Left lung (tissue), 10 donors: ENCODE data around the gene DNMT3A. TPM values are rescaled to one million over a fixed set of nuclear protein-coding genes. Genes with fewer than 3 reads are reported as not detected.

Experiments used
- ATAC-seq: fragments of 200-7000 bp; cut with Tn5 transposase; one replicate; pipeline ENCODE4 v1.9.1; 2020; ENCODE audit warnings: moderate library complexity
- DNase-seq, 4 donors: peaks; one replicate each; pipeline ENCODE4 v3.0.0-alpha.2; 2013 to 2020
- H3K27ac ChIP-seq, 2 donors: fragments of 200-600 bp; sonication (generic) in 1 of 2; one replicate each; pipeline versions ENCODE4 v1.5.0 to v1.8.0; 2020 to 2021
- H3K27me3 ChIP-seq, 2 donors: fragments of 200-600 bp; sonication (generic) in 1 of 2; one replicate each; pipeline versions ENCODE4 v1.5.0 to v1.8.0; 2020 to 2021
- H3K36me3 ChIP-seq, 2 donors: fragments of 200-600 bp; sonication (generic) in 1 of 2; one replicate each; pipeline versions ENCODE4 v1.5.0 to v1.8.0; 2020 to 2021
- H3K4me1 ChIP-seq, 2 donors: fragments of 200-600 bp; one replicate each; pipeline ENCODE4 v1.8.0; 2021
- H3K4me3 ChIP-seq, 2 donors: fragments of 200-600 bp; sonication (generic) in 1 of 2; one replicate each; pipeline versions ENCODE4 v1.5.0 to v1.8.0; 2020 to 2021; ENCODE audit warnings: mild to moderate bottlenecking in 1 of 2
- H3K9me3 ChIP-seq, 2 donors: fragments of 200-600 bp; sonication (generic) in 1 of 2; one replicate each; pipeline versions ENCODE4 v1.5.0 to v1.8.0; 2020 to 2021
- intact Hi-C, 2 donors: fragments of 100-400 bp; cut with DNase I; formaldehyde crosslinking; loops; one replicate each; pipeline versions ENCODE4 v1.11.2 to v1.14.2; 2022
- polyA plus RNA-seq, 6 donors: library from polyadenylated mRNA; unstranded; fragments of 120-200 nt; gene quantifications; one replicate each; pipeline ENCODE4 v1.2.1, GENCODE V29; 2013; ENCODE audit not compliant: insufficient read length in 6 of 6
- total RNA-seq, 2 donors: library from RNA; stranded (reverse); fragmentation: NEBNext Ultra II Directional; extraction: Animal tissue kit (Norgen Biotek cat#: 25700); gene quantifications; one replicate each; pipeline ENCODE4 v1.2.1, GENCODE V29; 2021
- TF ChIP-seq, protein P1 (sequence below), 2 donors: fragments of 200-600 bp; sonication (generic) in 1 of 2; IDR thresholded peaks; one replicate each; pipeline versions ENCODE4 v1.5.0 to v1.8.0; 2021; ENCODE audit warnings: antibody characterized with exemption in 2 of 2
- donor health status: DM: no; HTN: yes; CAD: no.
- donor health status: DM: no; HTN: no; CAD: no.

Gene DNMT3A
- total and polyA plus RNA-seq, 8 donors = 37.5 to 123 (median 100) TPM

DNA sequence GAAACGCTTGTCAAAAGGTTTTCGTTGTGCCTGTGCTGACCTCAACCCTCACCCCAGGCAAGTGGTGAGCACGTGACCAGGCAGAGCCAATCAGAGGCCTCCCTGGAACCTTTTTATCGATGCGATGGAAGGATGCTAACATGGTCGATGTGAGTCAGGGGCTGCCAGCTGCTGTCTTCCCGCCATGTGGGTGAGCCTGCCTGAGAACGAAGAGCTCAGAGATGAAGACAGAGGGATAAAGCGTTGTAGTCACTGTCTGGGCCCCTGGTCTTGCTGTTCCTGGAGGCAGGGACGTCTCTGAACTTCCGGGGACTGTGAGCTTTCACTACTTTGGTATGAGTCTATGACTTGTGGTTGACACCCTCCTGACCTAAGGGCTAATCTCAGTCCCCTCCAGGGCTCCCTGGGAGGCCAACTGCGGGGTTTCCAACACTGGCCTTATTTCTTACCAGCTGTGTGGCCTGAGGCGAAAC, 18.6 kb downstream of the DNMT3A start:
- H3K4me1 ChIP-seq = peaks cover 0 to 15% of the 10 kb centered on the region in 2 donors
- ATAC-seq (no peak), DNase-seq (peak in 1 of 4 donors; percentile 32)
- peaks cover 0 to 11% of the 10 kb centered on the region in 2 donors for H3K9me3 ChIP-seq
- intact Hi-C loops = no loop called here
- H3K27ac ChIP-seq = no peak overlapping the region
- TF ChIP-seq, protein P1, sequence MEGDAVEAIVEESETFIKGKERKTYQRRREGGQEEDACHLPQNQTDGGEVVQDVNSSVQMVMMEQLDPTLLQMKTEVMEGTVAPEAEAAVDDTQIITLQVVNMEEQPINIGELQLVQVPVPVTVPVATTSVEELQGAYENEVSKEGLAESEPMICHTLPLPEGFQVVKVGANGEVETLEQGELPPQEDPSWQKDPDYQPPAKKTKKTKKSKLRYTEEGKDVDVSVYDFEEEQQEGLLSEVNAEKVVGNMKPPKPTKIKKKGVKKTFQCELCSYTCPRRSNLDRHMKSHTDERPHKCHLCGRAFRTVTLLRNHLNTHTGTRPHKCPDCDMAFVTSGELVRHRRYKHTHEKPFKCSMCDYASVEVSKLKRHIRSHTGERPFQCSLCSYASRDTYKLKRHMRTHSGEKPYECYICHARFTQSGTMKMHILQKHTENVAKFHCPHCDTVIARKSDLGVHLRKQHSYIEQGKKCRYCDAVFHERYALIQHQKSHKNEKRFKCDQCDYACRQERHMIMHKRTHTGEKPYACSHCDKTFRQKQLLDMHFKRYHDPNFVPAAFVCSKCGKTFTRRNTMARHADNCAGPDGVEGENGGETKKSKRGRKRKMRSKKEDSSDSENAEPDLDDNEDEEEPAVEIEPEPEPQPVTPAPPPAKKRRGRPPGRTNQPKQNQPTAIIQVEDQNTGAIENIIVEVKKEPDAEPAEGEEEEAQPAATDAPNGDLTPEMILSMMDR (IDR thresholded peaks at IDR 0.05) = no peak
- no peak overlapping the region for H3K4me3 ChIP-seq
- no peaks in the 10 kb centered on the region for H3K27me3 ChIP-seq
- peaks cover 0 to 13% of the 10 kb centered on the region in 2 donors for H3K36me3 ChIP-seq

GRCh38 chr2:25322312-25322711, 19.4 kb downstream of the DNMT3A start:
- intact Hi-C loops = no loop called here
- ATAC-seq = no peak

DNA sequence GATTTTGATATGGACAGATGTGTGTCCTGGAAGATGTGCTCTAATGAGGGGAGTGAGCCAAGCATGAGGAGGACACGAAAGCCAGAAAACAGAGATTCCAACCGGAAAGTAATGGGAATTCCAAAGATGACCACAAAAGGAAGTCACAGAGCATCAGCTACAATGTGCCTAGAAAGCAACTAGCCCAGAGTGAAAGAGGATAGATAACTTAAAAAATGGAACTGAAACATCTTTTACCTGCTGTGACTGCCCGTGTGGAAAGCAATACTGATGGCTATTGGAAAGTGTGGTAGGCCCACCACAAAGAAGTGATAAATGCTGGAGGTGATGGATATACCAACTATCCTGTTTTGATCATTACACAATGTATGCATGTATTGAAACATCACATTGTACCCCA, 21.6 kb downstream of the DNMT3A start:
- H3K27ac ChIP-seq = no peak overlapping the region
- peaks cover 11 to 36% of the 10 kb centered on the region in 2 donors for H3K4me1 ChIP-seq
- ATAC-seq = no peak
- no peak overlapping the region for H3K4me3 ChIP-seq
- H3K27me3 ChIP-seq = no peaks in the 10 kb centered on the region
- H3K36me3 ChIP-seq = no peaks in the 10 kb centered on the region
- TF ChIP-seq, protein P1 (IDR thresholded peaks at IDR 0.05) = no peak
- no peaks in the 10 kb centered on the region for H3K9me3 ChIP-seq
- DNase-seq = no peak
- intact Hi-C loops = no loop called here

More at GRCh38 chr2:25322312-25322711, 19.4 kb downstream of the DNMT3A start:
- Histone ChIP-seq H3K4me1 (peaks cover 0 to 16% of the 10 kb centered on the region in 2 donors), H3K36me3 (peaks cover 0 to 11% of the 10 kb centered on the region in 2 donors), H3K27me3 (no peaks in the 10 kb centered on the region), H3K27ac (no peak overlapping the region), H3K4me3 (no peak overlapping the region), H3K9me3 (peaks cover 0 to 11% of the 10 kb centered on the region in 2 donors)
- TF ChIP-seq, protein P1 (IDR thresholded peaks at IDR 0.05) = no peak
- DNase-seq = peak in 1 of 4 donors; percentile 44

DNA sequence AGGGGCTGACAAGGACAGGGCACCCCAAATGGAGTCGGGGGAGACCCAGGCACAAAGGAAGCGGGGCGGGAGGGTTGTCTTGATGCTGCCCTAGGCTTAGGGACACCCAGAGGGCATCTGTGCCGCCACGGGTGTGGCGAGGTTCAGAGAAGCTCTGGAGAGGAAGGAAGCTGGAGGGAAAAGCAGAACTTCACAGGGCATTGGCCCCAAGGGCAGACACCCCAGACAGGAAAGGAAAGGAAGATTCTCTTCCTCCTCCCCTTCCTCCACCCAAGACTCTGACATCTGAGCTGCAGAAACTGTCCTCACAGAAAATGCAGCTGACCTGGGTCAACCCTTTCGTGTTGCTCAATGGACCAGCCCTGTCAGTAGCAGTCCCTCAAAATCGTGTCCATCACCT, 25.6 kb downstream of the DNMT3A start:
- peak; percentile 59 for ATAC-seq
- H3K36me3 ChIP-seq = peaks cover 0 to 22% of the 10 kb centered on the region in 2 donors
- no peaks in the 10 kb centered on the region for H3K27me3 ChIP-seq
- peak overlapping the region in 1 of 2 donors; percentile 78 for H3K27ac ChIP-seq
- H3K4me3 ChIP-seq = no peak overlapping the region
- intact Hi-C loops = no loop called here
- TF ChIP-seq, protein P1 (IDR thresholded peaks at IDR 0.05) = no peak
- H3K9me3 ChIP-seq = no peaks in the 10 kb centered on the region
- peaks cover 16 to 51% of the 10 kb centered on the region in 2 donors for H3K4me1 ChIP-seq
- DNase-seq = peak in 2 of 4 donors; percentile 79 to 91

DNA sequence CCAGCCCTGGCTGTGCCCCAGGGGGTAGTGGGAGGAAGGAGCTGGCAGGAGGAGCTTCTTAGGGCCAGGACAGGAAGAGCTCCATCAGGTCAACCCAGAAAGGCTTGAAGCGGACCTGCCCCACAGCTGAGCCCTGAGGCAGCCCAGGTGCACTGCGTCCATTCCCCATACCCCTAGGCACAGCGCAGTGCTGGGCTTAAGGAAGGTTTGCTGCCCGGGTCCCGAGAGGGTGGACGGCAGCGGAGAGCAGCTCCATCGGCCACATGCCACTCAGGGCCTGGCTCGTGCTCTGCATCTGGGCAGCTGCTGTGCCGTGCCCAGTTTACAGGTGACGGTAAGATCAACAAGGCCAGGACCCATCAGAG, 26.4 kb downstream of the DNMT3A start:
- Histone ChIP-seq H3K36me3 (peaks cover 0 to 22% of the 10 kb centered on the region in 2 donors), H3K27ac (peak overlapping the region; percentile 56 to 78), H3K27me3 (no peaks in the 10 kb centered on the region), H3K9me3 (no peaks in the 10 kb centered on the region), H3K4me3 (no peak overlapping the region), H3K4me1 (peaks cover 16 to 56% of the 10 kb centered on the region in 2 donors)
- ATAC-seq (no peak), DNase-seq (no peak)
- TF ChIP-seq, protein P1 (IDR thresholded peaks at IDR 0.05) = no peak
- intact Hi-C loops = no loop called here
